ENCODE data around the gene EREG.

EREG gene

DNA sequence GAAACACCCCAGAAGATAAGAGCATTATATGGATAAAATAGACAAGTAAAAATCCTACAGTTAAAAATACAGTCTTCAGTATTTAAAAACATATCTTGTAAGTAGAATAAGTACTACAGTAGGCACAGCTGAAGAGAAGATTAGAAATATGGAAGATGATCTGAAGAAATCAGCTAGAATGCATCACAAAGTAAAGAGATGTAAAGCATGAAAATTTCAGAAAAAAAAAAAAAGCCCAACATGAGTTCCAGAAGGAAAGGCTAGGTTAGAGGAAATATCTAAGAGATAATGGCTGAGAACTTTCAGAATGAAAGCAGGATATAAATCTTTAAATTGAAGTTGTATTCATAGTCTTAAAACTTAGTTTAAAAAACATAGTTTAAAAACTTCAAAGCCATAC is 35.6 kb upstream of the EREG start:
- DNase-seq (ENCODE audit: low read depth), result no peak
- TF ChIP-seq, protein P1, sequence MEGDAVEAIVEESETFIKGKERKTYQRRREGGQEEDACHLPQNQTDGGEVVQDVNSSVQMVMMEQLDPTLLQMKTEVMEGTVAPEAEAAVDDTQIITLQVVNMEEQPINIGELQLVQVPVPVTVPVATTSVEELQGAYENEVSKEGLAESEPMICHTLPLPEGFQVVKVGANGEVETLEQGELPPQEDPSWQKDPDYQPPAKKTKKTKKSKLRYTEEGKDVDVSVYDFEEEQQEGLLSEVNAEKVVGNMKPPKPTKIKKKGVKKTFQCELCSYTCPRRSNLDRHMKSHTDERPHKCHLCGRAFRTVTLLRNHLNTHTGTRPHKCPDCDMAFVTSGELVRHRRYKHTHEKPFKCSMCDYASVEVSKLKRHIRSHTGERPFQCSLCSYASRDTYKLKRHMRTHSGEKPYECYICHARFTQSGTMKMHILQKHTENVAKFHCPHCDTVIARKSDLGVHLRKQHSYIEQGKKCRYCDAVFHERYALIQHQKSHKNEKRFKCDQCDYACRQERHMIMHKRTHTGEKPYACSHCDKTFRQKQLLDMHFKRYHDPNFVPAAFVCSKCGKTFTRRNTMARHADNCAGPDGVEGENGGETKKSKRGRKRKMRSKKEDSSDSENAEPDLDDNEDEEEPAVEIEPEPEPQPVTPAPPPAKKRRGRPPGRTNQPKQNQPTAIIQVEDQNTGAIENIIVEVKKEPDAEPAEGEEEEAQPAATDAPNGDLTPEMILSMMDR (conservative IDR thresholded peaks at IDR 0.05; ENCODE audit: low read depth, low read length), result no peak

DNA sequence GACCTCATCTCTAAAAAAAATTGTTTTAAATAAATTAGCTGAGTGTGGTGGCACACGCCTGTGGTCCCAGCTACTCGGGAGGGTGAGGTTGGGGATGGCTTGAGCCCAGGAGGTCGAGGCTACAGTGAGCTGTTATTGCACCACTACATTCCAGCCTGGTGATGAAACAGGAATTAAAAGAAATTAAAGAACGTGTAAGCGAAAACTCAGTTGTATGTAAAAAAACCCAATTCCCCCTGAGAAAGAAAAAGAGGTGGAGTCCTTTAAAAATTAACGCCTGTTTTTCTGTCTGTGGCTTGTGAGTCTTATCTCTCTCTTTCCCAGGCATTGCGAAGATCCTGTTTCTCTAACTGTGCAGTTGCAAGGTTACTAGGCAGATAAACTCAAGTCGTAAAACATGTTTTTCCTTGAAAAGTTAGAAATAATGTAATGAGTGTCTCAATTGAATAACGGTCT is 34.6 kb upstream of the EREG start:
- DNase-seq (ENCODE audit: low read depth), result peak; percentile 24
- TF ChIP-seq, protein P1 (conservative IDR thresholded peaks at IDR 0.05; ENCODE audit: low read depth, low read length), result no peak
- H3K4me3 ChIP-seq (ENCODE audit: low read depth, low read length), result no peak overlapping the region

More for the DNA sequence above, 35.6 kb upstream of the EREG start:
- H3K4me3 ChIP-seq (ENCODE audit: low read depth, low read length), result no peak overlapping the region

DNA sequence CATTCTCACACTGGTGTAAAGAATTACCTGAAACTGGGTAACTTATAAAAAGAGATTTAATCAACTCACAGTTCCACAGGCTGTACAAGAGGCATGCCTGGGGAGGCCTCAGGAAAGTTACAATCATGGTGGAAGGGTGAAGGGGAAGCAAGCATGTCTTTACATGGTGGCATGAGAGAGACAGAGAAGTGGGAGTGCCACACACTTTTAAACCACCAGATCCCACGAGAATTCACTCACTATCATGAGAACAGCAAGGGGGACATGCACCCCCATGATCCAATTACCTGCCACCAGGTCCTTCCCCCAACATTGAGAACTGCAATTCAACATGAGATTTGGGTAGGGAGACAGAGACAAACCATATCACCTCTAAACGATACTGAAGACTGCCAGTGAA is 33.7 kb upstream of the EREG start:
- TF ChIP-seq, protein P1 (conservative IDR thresholded peaks at IDR 0.05; ENCODE audit: low read depth, low read length), result no peak
- DNase-seq (ENCODE audit: low read depth), result no peak

DNA sequence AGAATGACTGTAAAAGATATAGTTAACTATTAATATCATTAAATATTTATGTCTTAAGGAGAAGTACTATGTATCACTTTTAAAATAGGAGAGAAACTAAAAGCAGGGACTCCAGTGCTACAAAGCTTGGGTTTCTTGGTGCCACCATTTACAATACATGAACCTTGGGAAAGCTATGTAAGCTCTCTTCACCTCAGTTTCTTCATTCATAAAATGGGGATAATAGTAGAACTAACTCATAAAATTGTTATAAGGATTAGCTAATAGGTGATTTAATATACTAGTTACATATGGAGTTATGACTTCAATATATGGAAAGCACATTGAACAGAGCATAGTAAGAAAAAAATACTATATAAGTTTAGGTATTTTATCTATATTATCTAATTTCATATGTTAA is 33.0 kb upstream of the EREG start:
- H3K4me3 ChIP-seq (ENCODE audit: low read depth, low read length), result no peak overlapping the region
- TF ChIP-seq, protein P1 (conservative IDR thresholded peaks at IDR 0.05; ENCODE audit: low read depth, low read length), result no peak
- no peak for DNase-seq (ENCODE audit: low read depth)

More for the DNA sequence above, 33.7 kb upstream of the EREG start:
- no peak overlapping the region for H3K4me3 ChIP-seq (ENCODE audit: low read depth, low read length)

DNA sequence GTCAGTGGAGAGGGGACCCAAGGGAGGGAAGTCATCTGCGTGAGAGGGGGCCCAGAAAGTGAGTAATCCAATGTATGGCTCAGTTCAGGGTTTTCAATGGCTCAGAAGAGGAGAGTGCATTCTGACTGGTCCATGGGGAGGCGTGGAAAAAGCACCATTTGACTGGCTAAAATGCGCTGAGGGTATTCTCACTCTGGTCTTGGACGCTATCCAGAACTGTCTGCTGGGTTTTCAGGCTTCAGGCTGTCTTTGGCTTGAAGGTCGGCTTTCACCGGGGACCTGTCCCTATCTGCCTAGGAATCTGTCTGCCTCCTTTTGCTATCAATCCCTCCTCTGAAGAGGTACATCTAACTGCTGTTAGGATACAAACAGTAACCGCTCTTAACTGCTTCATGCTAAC is 30.3 kb upstream of the EREG start:
- TF ChIP-seq, protein P1 (conservative IDR thresholded peaks at IDR 0.05; ENCODE audit: low read depth, low read length), result no peak
- no peak overlapping the region for H3K4me3 ChIP-seq (ENCODE audit: low read depth, low read length)
- DNase-seq (ENCODE audit: low read depth), result no peak

DNA sequence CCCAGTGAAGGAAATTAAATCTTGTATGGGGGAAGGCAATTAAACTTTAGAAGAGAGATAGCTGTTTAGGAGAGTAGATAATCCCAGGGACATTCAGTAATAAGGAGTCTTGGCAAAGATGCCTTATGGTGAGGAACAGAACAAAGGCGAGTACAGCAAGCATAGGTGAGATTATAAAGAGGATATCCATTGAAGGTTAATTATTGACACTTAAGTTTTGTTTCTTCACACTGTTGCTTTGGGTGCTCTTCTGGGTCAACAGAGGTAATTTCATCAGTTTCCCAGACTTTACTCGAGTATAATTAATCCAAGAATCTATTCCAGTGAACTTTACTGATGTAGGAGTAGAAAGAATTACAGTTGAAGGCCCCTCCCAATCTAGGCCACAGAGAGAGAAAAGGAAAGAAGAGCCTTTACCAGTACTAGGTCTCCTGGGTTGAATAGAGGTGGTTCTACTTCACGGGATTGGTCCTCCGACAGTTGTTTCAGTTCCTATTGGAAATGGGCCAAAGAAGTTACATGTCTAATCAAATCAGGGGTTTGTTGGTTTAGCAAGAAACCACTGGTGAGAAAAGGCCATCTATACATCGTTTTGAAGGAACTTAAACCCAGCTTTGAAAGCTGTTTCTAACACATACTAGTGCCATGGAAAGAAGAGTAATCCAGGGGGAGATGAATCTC is 29.5 kb upstream of the EREG start:
- TF ChIP-seq, protein P1 (conservative IDR thresholded peaks at IDR 0.05; ENCODE audit: low read depth, low read length), result no peak
- DNase-seq (ENCODE audit: low read depth), result no peak
- no peak overlapping the region for H3K4me3 ChIP-seq (ENCODE audit: low read depth, low read length)

DNA sequence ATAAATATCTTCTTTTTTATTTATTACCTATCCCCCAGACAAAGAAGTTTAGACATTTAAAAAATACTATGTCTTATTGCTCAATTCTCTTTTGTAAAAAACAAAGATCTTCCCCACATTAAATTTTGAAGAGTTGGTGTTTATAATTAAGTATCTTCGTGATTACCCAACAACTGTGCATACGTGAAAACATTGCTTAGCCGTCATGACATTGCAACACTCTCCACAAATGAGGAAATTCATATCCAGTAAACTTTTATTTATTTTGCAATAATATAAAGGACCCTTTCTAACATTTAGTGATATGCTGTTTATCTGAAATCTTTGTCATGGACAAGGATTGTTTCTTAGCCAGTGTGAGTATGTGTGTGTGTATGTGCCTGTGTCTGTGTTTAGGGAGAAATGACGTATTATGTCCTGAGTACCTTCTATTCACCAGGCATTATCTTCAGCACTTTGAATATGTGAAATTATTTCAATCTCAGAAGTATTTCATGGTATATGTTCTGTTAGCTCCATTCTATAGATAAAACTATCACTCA is 26.1 kb upstream of the EREG start:
- no peak overlapping the region for H3K4me3 ChIP-seq (ENCODE audit: low read depth, low read length)
- DNase-seq (ENCODE audit: low read depth), result peak; percentile 10
- TF ChIP-seq, protein P1 (conservative IDR thresholded peaks at IDR 0.05; ENCODE audit: low read depth, low read length), result no peak
